Measurements from ENCODE around the gene ERO1B.
"Not testable (repeated sequence)": the region's sequence is repeated elsewhere in the genome, so short reads cannot be mapped to it uniquely, and the experiment has no call there.

Gene ERO1B

DNA sequence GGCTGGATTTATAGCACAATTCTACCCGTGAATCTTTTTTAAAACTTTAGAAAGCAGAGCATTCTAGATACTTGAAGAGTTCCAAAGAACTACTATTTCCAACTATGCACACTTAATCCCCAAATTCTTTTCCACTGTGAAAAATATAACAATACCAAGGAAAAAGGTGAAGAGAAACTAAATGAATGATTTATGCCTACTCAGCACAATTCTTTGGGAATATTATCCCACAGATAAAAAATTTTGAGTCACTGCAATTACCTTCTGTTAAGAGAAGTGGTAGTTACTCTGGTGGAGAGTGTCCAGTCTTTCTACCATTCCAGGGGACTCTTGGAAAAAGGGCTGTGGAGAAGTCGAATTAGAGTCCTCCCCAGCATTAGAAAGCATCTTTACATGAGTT lies 39.2 kb downstream of the ERO1B start:
- no peak for DNase-seq

DNA sequence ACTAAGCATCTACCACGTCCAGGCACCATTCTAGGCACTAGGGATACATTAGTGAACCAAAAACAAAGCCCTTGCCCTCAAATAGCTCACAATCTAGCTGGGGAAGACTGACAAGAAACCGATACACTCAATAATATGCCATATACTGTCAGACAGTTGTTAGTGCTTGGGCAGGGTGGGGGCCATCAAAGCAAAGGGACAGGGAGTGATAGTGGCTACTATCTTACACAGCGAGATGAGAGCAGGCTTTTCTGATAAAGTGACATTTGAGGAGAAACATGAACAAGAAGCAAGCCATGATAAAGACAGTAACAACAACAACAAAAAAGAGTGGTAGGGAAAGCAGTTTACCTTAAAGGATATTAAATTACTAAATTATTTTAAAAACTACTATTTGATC lies 41.1 kb downstream of the ERO1B start:
- no peak for DNase-seq

- DNase-seq = no peak
Measured at GRCh38 chr1:236239092-236239585, 42.6 kb downstream of the ERO1B start.

GRCh38 chr1:236235116-236235515 lies 46.6 kb downstream of the ERO1B start:
- no peak for DNase-seq

GRCh38 chr1:236228411-236228810 lies 53.3 kb downstream of the ERO1B start:
- no peak for DNase-seq

GRCh38 chr1:236222632-236223031 lies 59.1 kb downstream of the ERO1B start:
- no peak for DNase-seq

DNA sequence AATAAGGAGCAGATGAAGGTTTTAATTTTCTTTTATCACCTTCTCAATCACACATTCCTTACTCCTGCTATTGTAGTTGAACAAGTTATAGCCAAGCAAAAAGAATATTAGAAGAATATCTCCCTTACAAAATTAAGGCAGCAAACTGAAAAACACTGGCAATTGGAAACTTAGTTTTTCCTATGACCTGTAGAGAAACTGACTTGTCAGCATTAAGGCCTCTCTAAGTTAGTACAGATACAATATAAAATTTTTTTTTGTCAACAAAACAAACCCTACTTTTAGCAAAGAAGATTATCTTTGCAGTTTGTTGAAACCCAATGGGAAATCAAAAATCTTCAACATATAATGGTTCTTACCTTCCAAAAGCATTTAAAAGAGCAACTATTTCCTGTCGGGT lies 61.3 kb downstream of the ERO1B start:
- no peak for DNase-seq

DNA sequence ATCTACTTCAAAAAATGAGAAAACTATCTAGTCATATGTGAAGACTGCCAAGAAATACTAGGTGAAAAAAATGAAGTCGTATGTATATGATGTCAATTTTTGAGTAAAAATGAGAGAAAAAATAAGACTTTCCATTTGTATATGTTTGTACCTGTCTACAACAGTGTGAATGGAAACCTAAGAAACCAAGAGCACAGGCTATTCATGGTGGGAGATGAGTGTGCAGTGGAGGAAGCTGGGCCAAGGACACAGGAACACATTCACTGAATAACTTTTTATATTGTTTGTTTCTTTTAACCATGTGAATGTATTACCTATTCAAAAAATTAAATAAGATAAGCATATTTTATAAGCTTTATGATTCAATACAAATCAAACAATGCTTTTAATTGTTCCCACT lies 67.0 kb downstream of the ERO1B start:
- DNase-seq = no peak

- no peak for DNase-seq
Measured at GRCh38 chr1:236213534-236213933, 68.2 kb downstream of the ERO1B start.

- DNase-seq = no peak
Measured at GRCh38 chr1:236211815-236212214, 69.9 kb downstream of the ERO1B start.

GRCh38 chr1:236209713-236210112 lies 72.0 kb downstream of the ERO1B start:
- no peak for DNase-seq

DNA sequence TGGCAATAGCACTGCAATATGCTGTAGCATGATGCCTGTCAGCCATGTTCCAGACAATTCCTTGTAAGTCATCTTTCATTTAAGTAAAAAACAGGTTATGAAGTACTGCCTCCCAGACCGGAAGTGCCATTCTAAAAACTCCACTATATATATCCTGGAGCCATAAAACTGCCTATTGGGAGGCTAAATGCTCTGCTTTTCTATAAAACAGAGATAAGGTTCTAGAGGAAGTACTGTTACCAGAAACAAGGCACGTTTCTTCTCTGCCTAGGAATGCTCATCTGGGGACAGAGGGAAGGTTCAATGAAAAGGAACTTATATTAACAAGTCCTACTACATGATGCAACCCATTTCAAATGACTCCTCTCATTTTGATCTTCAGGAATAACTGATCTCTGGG lies 72.6 kb downstream of the ERO1B start:
- DNase-seq = no peak

DNA sequence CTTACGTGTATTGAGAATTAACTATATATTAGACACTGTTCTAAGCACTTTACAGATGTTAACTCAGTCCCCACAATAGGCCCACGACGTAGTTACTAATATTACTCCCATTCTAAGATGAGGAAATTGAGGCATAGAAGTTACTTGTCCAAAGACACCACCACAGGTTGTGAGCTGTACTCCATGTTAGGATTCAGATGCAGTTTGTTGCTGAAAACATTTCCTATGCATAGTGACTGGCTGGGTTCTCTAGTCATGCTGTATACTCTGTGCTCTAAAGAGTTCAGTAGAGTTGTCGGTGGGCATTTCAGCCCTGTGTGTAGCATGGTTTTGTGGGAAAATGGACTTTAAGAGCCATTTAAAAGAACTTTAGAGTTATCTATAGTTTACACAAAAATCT lies 74.2 kb downstream of the ERO1B start:
- DNase-seq = no peak

DNA sequence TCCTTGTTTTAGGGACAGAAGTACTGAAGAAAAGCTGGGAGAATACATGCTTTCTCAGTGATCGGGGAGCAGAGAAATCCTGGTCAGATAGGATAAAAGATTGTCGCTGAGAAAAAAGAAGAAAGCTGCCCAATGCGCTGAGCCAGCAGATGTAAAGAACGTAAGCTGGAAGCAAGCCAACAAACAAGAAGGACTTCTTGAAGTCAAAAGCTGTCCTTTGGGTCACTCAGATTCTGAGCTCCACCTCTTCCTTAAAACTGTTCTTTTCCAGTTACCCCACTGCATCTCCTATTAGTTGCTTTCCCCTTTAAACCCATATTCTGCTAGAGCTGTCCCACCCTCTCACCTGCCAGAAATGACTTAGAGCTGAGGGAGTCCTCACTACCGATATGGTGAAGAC lies 74.6 kb downstream of the ERO1B start:
- DNase-seq = no peak

GRCh38 chr1:236206548-236206947 lies 75.2 kb downstream of the ERO1B start:
- no peak for DNase-seq

GRCh38 chr1:236204656-236205055 lies 77.1 kb downstream of the ERO1B start:
- no peak for DNase-seq

- no peak for DNase-seq
Measured at GRCh38 chr1:236204039-236204438, 77.7 kb downstream of the ERO1B start.

DNA sequence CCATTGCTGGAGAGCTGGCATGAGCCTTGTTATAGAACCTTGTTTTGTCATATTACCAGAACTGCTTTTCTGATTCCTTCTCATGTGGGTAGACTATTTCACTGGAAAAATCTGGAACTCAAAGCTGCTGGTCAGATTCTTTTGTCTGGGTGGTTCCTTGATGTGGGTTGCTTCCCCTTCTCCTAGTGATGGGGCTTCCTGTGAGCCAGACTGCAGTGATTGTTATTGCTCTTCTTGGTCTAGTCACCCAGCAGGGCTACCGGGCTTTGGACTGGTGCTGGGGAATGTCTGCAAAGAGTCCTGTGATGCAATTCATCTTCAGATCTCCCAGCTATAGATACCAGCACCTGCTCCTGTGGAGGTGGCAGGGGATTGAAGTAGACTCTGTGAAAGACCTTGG lies 80.0 kb downstream of the ERO1B start:
- DNase-seq = no peak

GRCh38 chr1:236200925-236201324 lies 80.8 kb downstream of the ERO1B start:
- no peak for DNase-seq

DNA sequence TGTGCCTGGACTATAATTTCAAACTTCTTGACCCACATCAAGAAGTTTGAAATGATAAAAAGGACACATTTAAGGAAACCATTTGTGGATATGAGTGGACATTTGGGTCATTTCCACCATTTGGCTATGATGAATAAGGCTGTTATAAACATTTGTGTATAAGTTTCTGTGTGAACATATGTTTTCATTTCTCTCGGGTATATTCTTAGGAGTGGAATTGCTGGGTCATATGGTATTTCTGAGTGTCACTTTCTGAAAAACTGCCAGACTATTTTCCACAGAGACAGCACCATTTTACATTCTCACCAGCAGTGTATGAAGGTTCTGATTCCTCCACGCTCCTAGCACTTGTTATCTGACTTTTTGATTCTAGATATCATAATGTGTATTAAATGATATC lies 88.6 kb downstream of the ERO1B start:
- no peak for DNase-seq

- not testable (repeated sequence) for DNase-seq
Measured at GRCh38 chr1:236188084-236188483, 93.7 kb downstream of the ERO1B start.

- DNase-seq = not testable (repeated sequence)
Measured at GRCh38 chr1:236186471-236186870, 95.3 kb downstream of the ERO1B start.

DNA sequence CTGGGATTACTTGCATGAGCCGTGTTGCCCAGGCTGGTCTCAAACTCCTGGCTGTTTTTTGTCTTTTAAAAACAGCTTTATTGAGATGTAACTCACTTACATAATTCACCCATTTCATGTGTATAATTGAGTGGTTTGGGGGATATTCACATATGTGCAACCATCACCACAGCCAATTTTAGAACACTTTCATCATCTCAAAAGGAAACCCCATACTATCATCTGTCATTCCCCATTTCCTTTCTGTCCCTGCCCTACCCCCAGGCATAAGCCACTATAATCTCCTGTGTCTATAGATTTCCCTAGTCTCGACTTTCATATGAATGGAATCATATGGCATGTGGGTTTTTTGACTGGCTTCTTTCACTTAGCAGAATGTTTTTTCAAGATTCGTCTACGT lies 96.1 kb downstream of the ERO1B start:
- DNase-seq = no peak

GRCh38 chr1:236181059-236181458 lies 100.7 kb downstream of the ERO1B start:
- no peak for DNase-seq

DNA sequence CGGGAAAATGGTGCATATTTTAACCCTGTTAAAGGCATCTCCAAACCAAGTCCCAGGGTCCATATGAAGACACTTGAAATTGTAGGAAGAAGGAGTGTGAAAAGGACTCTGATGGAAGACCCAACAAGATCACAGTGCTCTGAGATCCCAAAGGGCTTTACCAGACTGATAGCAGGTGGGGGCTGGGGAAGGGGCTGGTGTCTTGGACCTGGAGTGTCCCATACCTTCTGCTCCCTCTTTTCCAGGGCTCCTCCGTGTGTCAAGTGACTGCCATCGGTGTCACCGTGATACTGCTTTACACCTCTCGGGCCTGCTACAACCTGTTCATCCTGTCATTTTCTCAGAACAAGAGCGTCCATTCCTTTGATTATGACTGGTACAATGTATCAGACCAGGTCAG lies 102.1 kb downstream of the ERO1B start:
- no peak for DNase-seq
